Measurements from ENCODE around the gene PACRG.

Gene PACRG

DNA sequence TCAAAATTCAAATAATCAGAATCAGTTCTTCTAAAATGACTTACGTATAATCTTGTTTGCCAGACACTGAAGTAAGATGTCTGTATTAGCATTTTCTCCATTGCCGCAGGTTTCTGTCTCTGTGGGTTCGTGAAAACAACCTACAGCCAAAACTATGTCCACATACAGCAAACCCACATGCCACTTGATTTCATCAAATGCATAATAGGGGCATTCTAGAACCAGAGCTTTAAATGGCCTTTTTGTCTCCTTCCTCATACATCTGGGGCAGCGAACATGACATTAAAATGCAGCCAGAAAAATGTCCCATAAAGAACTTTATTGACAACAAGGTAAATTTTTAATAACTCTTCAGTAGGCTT lies 596.5 kb downstream of the PACRG start:
- FAIRE-seq = no peak

GRCh38 chr6:163324688-163325389 lies 597.1 kb downstream of the PACRG start:
- no peak for FAIRE-seq

GRCh38 chr6:163325390-163325784 lies 597.6 kb downstream of the PACRG start:
- FAIRE-seq = no peak

GRCh38 chr6:163327165-163327880 lies 599.5 kb downstream of the PACRG start:
- FAIRE-seq = no peak

DNA sequence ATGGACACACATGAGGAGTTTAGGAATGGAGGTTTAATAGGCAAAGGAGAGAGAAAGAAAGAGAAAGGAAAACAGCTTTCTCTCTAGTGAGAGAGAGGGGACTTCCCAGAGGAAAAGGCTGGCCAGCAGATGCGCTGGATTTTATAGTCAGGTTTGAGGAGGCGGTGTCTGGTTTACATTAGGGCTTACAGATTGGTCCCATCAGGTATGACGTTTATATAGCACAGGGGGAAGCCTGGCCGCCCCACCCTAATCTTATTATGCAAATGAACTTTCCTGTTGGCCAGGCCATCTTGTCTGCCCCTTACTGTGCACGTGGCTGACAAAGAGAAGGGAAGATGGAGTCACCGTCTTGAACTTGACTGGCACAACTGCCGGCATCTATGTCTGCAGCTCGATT lies 600.1 kb downstream of the PACRG start:
- FAIRE-seq = no peak

DNA sequence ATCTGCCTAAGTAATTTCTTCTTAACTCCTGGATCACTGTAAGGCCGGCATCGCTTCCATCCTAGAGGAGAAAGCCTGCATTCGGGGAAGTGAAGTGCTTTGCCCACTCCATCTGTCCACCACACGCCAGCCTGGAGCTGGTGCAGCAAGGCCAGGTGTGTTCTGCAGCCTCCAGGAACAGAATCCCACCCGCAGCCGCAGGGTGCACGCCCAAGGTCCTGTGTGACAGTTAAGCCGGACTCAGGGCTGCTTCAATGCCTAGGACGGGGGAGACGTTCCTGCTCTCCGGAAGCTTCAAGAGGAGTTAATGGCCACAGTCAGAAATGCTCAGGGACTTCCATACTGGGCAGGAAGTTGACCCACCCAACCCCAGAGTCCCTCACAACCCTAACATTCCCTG lies 600.6 kb downstream of the PACRG start:
- no peak for FAIRE-seq

DNA sequence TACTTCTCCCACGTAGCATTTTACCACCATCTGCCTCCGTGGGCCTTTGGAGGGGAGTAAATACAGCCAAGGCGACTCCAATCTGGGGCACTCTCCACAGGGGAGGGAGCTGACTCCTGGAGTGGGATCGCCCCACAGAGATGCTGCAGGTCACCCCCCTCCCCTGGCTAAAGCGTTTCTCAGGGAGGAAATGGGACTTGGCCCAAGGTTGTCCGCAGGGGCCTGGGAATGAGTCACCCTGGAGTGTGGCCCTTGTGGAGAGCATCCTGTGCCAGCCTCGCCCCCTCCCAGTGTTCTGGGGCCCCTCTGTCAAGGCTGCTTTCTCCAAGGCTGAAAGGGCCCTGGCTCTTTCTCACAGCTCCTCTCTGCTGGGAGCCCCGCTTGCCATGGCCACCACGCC lies 602.2 kb downstream of the PACRG start:
- no peak for FAIRE-seq

DNA sequence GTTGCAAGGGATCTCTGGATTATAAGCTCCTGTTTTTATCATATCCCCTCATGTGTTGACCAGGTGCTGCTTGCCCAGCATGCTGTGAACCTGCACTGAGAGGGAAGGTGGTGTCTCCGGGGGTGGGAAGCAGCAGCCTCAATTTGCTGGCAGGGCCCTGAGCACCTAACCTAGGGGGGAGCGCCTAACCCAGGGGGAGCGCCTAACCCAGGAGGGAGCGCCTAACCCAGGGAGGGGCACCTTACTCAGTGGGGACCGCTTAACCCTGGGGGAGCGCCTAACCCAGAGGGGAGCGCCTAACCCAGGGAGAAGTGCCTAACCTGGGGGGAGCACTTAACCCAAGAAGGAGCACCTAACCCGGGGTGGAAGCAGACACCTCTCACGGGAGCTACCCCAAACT lies 603.5 kb downstream of the PACRG start:
- FAIRE-seq = no peak

DNA sequence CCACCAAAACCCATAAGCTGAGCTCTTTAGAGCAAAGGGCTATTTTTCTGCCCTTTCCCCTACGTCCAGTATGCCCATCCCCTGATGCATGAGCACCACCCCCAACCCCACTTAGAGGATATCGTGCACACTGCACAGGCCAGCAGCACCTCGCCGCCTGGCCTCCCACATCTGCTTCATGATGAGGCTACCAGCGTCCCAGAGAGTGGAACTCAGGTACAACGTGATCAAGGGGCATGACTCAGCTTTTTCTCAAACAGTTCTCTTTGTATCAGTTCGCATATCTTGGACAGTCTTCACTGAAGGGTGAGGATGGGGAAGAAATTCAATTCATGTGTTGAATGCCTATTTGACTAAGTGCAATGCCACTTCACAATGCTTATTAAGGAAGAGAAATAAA lies 604.8 kb downstream of the PACRG start:
- FAIRE-seq = no peak

DNA sequence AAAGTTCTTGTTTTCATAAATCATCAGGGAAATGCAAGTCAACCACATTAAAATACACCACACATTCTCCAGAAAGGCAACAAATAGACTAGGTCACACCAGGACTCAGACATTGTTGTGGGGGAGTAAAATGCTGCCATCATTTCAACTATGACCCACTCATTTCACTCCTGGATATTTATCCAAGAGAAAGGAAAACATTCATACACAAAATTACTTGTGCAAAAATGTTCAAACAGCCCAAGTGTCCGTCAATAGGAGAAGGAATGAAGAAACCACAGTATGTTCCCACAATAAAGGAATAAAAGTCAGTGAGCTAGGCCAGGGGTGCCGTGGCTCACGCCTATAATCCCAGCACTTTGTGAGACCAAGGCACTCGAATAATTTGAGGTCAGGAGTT lies 605.3 kb downstream of the PACRG start:
- no peak for FAIRE-seq

DNA sequence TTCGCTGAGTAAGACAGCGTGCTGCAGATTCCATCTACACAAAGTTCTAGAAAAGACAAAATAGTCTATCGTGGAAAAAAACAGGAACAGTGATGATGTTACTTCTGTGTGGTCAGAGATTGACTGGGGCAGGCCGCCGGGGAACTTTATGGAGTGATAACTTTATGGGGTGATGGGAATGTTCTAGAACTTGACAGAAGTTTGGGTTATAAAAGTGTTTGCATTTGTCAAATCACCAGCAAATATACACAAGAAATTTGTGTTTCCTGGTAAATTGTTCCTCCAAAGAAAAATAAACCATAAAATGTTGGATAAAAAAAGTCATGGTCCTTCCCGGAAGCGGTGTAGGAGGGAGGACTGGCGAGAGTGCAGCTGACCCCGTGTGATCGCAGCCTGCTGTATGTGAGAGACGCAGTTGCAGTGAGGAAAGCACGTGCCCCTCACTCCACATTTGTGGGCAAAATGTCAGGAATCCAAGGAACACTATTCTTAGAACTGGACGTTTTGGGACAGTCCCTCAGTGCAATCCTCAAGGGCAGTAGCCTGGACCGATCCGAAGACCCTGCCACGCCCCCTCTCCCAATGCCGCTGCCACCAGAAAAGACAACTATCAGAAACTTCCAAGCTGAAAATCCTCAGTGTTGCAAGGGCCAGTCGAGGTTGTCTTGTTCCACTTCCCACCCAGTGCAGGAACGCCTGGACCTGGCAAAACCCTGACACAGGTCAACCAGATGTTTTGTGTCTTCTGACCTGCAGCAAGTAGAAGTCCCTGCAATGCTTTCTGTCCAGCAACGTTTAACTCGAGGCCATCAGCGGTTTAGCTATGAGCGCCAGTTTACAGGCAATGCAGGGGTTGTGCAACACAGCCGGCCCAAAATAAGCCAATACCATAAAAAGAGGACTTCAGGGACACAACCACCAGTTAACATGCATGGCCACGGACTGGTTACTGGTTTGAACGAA lies 606.2 kb downstream of the PACRG start:
- no peak for FAIRE-seq

- no peak for FAIRE-seq
Observed at GRCh38 chr6:163335056-163335455, 607.3 kb downstream of the PACRG start.

GRCh38 chr6:163335671-163336545 lies 608.1 kb downstream of the PACRG start:
- FAIRE-seq = no peak

GRCh38 chr6:163336961-163337360 lies 609.2 kb downstream of the PACRG start:
- no peak for FAIRE-seq

GRCh38 chr6:163337958-163338357 lies 610.2 kb downstream of the PACRG start:
- FAIRE-seq = no peak

DNA sequence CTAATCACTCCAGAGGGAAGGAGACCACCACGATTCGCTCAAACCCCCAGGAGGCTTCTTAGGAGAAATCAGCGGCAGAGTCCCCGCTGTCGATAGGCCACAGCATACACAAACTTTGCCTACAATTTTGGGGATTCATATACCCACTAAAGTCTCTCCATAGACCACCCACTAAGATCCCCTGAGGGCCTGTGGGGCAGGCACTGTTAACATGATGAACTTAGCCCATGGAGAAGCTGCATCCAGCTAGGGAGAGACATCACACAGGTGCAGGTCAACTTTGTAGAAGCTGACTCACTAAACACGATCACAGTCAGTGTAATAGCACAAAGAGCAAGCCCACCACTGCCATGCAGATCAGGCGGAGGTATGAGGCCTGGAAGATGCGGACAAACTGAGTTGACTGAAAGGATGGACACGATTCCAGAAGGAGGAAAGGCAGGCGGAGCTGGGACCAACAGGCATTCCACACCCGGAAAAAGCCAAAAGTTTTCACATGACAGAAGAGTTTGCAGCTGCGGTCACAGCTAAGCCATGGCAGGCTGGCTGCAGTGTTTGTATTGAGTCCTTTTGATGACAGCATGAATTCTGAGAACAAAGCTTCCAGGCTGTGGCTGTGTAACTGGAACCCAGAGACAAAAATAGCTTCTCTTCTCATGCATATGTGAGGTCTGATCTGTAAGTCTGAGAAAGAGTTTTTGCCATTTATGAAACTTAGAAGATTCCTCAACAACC lies 611.1 kb downstream of the PACRG start:
- FAIRE-seq = no peak

- no peak for FAIRE-seq
Observed at GRCh38 chr6:163339466-163339865, 611.7 kb downstream of the PACRG start.

GRCh38 chr6:163340201-163340887 lies 612.6 kb downstream of the PACRG start:
- FAIRE-seq = no peak

DNA sequence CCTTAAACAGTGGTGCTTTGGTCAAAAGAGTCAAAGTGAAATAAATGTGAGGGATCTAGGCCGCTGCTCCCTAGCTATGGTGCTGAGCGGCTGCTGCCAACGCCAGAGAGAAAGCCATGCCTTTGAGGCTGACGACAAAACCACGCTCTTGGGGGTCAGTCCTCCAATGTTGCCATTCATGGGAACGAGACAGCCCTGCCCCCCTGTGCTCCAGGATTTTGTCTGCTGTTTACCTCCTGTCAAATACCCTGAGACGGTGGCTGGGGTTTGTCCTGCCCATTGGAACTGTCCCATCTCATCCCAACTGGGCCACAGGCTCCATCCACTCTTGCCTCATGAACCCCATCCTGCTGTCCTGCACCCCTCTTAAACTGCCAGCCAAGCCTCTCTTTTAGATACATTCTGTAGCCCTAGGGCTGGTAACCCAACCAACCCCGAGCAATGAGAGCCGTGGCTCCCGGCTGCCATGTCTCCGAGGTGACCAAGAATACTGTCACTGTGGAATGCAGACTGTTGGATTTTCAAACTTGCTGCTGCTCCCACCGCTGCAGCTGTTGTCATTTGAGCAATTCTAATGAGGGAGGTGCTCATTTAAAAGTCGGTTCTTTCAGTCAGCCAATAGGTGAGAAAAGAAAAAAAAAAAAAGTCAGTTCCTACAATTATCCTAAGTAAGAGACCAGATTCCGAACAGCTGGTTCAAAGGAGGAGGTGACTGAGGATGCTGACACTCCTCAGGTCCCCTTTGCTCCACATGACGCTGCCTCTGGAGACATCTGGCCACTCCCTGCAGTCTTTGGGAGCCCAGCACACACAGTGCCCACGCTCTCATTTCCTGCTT lies 613.7 kb downstream of the PACRG start:
- no peak for FAIRE-seq
